ENCODE measurements around the gene MAGEB2. TPM values are rescaled to one million over a fixed set of nuclear protein-coding genes. Genes with fewer than 3 reads are reported as not detected.

MAGEB2 gene
- total and polyA plus RNA-seq, 2 donors (not counting 3 experiments of a cell fraction or from before 2014, with no cell fraction given), result not detected

- POLR2A ChIA-PET, result no interaction called here
- dilution Hi-C loops (cut with MboI; ENCODE audit: extremely low pct_ligation_motif_present, low sequenced_read_pairs), result no loop called here
- Histone ChIP-seq H3K4me2 (ENCODE audit: insufficient read depth, low read length) (no peak overlapping the region), H3K4me1 (ENCODE audit: control insufficient read depth, extremely low read depth, insufficient read depth, low read length) (no peaks in the 10 kb centered on the region), H3K9me3 (replicated peaks; ENCODE audit: control insufficient read depth, insufficient read depth, low read length) (no peaks in the 10 kb centered on the region), H2AFZ (ENCODE audit: low read depth, low read length) (no peak overlapping the region), H3K27me3 (ENCODE audit: control insufficient read depth in 2 of 2, insufficient read depth in 2 of 2, low read length in 2 of 2) (no peaks in the 10 kb centered on the region), H3K27ac (ENCODE audit: insufficient read depth, low read depth, low read length) (no peak overlapping the region), H3K79me2 (ENCODE audit: control insufficient read depth, insufficient read depth, low read length) (no peaks in the 10 kb centered on the region), H3K9ac (replicated peaks; ENCODE audit: extremely low read depth, insufficient read depth, low read length) (no peak overlapping the region), H3K36me3 (ENCODE audit: control insufficient read depth in 2 of 2, extremely low read depth in 1 of 2, insufficient read depth in 2 of 2, low read length in 2 of 2) (no peaks in the 10 kb centered on the region), H3K4me3 (replicated peaks in 1 of 3; ENCODE audit: insufficient read depth in 1 of 3, low read depth in 1 of 3, low read length in 3 of 3) (no peak overlapping the region), H4K20me1 (replicated peaks; ENCODE audit: control insufficient read depth, extremely low read depth, insufficient read depth, low read length) (no peaks in the 10 kb centered on the region), H3K9me1 (replicated peaks; ENCODE audit: control insufficient read depth, extremely low read depth, insufficient read depth, low read length) (no peaks in the 10 kb centered on the region)
- no peak for FAIRE-seq
- CTCF ChIA-PET, result interaction anchor here (0.9 kb wide), 1 partner anchor 28 kb away, joined by 3 read pairs; no protein-coding TSS in a partner anchor
- DNase-seq (ENCODE audit: low read depth, low spot score), result no peak
- TF ChIP-seq POLR2AphosphoS5 (IDR thresholded peaks at IDR 0.05; ENCODE audit: insufficient read depth, low read depth, low read length) (no peak), JUN (IDR thresholded peaks at IDR 0.05; ENCODE audit: borderline replicate concordance, insufficient read depth, insufficient read length, low read depth) (no peak), POLR2A (IDR thresholded peaks at IDR 0.05; ENCODE audit: low read depth, low read length) (no peak), MYC (IDR thresholded peaks at IDR 0.05; ENCODE audit: low read depth, low read length) (no peak), GATA2 (IDR thresholded peaks at IDR 0.05; ENCODE audit: insufficient read depth, insufficient read length, low read depth, low read length) (no peak), CTCF (IDR thresholded peaks at IDR 0.05; ENCODE audit: extremely low read depth in 1 of 2, insufficient read depth in 1 of 2, low read depth in 1 of 2, low read length in 2 of 2) (no peak), FOS (IDR thresholded peaks at IDR 0.05; ENCODE audit: borderline replicate concordance, insufficient read depth, low read length) (no peak), EZH2 (IDR thresholded peaks at IDR 0.05; ENCODE audit: borderline replicate concordance, low read depth, low read length, severe bottlenecking) (no peak), MAX (IDR thresholded peaks at IDR 0.05; ENCODE audit: insufficient read depth, insufficient read length) (no peak)
- no TSS peak for BruUV-seq (replicated peaks)
- intact Hi-C loops (cut with micrococcal nuclease), result no loop called here
These were observed 9.2 kb downstream of the MAGEB2 start for GRCh38 chrX:30224536-30224935.

Measured in endothelial cell of umbilical vein (primary cell).